IPS-18c (cell line): ENCODE results near the gene NSG2.
"Not testable (repeated sequence)": the region's sequence is repeated elsewhere in the genome, so short reads cannot be mapped to it uniquely, and the experiment has no call there.

Experiments used
- H3K4me3 ChIP-seq: 2 replicates; pipeline ENCODE4 v1.7.0; 2013; ENCODE audit warnings: low read depth, mild to moderate bottlenecking, low read length, moderate library complexity; ENCODE audit not compliant: insufficient read depth
- H3K9me3 ChIP-seq: one replicate; pipeline ENCODE4 v1.6.1; 2013; ENCODE audit warnings: mild to moderate bottlenecking, low read length, moderate library complexity; ENCODE audit not compliant: control insufficient read depth, insufficient read depth

Gene NSG2

DNA sequence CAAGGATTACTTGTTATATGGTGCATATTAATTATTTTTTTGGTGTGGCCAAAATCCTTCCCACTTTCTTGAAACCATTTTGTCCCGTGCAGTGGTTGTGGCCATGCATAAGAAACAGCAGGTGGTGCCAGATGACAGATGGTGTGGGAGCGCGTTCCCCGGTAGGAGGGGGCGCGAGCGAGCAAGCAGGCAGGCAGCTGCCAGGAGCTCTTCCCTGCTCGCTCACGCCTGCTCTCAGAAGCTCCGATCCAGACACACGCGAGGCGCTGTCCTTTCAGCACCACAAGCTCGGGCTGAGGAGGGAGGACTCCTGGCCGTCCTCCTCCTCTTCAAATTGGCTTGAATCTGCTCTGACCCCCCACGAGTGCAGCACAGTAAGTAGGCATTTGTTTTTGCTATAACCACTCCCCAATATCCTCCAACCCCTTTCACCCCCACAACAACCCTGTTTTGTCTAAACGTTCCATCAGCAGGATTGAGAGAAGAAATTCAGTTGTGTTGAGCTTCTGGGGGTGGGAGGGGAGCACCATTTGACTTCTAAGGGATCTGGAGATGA is at the start of gene NSG2:
TSS of gene NSG2 (plus strand) at position 237 of the 556 bp plus-strand sequence. CDS start 1,050 bp downstream, outside the sequence.
- H3K4me3 ChIP-seq, result no peak within 1 kb of the TSS
- no peaks in the 10 kb centered on the region for H3K9me3 ChIP-seq

- no peaks in the 10 kb centered on the region for H3K9me3 ChIP-seq
- H3K4me3 ChIP-seq, result no peak overlapping the region
These were observed 48.2 kb upstream of the NSG2 start for GRCh38 chr5:173997331-173997730.

GRCh38 chr5:173998531-173998930 is 47.0 kb upstream of the NSG2 start:
- no peak overlapping the region for H3K4me3 ChIP-seq

GRCh38 chr5:174000076-174000475 is 45.4 kb upstream of the NSG2 start:
- Histone ChIP-seq H3K9me3 (no peaks in the 10 kb centered on the region), H3K4me3 (no peak overlapping the region)

More at GRCh38 chr5:173998531-173998930, 47.0 kb upstream of the NSG2 start:
- H3K9me3 ChIP-seq, result no peaks in the 10 kb centered on the region

DNA sequence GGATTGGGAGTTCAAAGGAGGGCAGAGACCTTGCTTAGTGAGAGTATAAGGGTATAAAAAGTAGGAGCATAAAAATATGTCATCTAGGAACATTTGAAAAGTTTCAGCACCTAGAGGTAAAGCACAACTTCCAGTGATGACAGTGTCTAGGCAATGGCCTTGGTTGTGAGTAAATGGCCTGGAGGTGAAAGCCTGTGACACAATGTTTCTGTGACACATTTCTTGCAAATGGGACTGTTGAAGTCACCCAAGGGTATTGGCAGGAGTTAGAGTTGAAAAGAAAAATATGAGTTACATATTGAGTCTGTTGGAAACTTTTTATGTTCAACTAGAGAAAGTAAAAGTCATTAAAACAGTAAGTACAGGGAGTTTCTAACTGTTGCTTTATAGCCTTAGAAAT is 41.7 kb upstream of the NSG2 start:
- H3K4me3 ChIP-seq, result no peak overlapping the region

DNA sequence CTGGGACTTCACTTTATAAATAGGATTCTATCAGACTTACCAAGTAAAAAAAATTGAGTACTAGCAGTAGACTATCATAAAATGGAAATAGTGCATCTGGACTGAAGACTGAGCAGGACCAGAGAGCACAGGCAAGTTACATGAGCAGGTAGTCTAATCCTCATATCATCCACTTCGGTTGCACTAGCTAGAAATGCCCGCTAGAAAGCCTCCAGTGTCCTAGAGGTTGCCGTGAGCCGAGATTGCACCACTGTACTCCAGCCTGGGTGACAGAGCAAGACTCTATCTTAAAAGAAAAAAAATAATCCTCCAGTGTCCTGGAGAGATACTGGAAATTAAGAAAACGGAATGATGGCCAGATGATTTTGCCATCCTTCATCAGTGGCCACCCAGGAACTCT is 36.6 kb upstream of the NSG2 start:
- no peak overlapping the region for H3K4me3 ChIP-seq
- no peaks in the 10 kb centered on the region for H3K9me3 ChIP-seq

More for the DNA sequence above, 41.7 kb upstream of the NSG2 start:
- H3K9me3 ChIP-seq, result no peaks in the 10 kb centered on the region

GRCh38 chr5:174010365-174010764 is 35.1 kb upstream of the NSG2 start:
- Histone ChIP-seq H3K4me3 (no peak overlapping the region), H3K9me3 (no peaks in the 10 kb centered on the region)

- Histone ChIP-seq H3K4me3 (no peak overlapping the region), H3K9me3 (no peaks in the 10 kb centered on the region)
These were observed 34.1 kb upstream of the NSG2 start for GRCh38 chr5:174011441-174011840.

- peak overlapping the region; percentile 34; the same call in 1 of the 2 replicates for H3K4me3 ChIP-seq
These were observed 25.2 kb upstream of the NSG2 start for GRCh38 chr5:174020069-174020927.

DNA sequence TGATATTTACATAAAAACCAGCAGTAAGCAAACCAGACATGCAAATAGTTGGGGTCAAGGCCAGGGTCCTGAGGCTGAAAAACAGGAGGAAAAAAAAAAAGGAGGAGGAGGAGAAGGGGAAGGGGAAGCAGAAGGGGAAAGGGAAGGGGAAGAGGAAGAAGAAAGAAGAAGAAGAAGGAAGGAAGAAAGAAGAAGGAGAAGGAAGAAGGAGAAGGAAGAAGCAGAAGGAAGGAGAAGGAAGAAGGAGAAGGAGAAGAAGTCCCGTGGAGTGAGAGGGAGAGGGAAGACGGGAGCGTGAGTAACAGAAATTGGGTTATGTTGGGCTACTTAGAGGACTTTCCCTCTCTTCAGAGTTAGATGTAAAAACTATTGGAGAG is 24.6 kb upstream of the NSG2 start:
- Histone ChIP-seq H3K9me3 (no peaks in the 10 kb centered on the region), H3K4me3 (no peak overlapping the region)

More at GRCh38 chr5:174020069-174020927, 25.2 kb upstream of the NSG2 start:
- not testable (repeated sequence) for H3K9me3 ChIP-seq

DNA sequence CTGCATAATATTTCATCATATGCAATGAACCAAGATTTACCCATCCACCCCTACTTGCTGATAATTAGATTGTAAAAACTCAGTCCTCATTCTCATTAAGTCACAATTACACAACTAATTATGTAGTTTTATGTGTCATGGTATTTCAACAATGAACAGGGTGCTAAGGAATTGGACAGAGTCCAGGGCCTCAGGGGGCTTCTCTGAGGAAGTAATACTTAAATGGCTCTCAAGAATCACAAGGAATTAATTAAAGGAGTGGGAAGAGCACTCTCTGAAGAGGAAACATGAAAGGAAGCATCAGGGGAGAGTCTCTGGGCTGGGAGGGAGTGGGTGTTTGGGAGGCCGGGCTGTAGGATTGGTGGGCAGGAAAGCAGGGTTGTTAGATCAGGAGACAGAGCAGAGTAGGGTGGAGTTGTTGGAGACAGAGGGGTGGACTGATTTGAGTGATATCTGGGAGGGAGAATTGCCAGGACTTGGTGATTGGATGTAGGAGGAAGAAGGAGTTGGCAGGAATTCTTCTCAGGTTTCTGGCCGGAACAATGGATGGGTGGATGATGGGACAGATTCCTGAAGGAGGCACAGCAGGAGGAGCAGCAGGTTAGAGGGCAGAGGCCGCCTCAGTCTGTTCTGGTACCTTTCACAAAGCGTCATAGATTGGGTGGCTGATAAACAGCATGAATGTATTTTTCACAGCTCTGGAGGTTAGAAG is 23.0 kb upstream of the NSG2 start:
- H3K9me3 ChIP-seq, result no peaks in the 10 kb centered on the region
- no peak overlapping the region for H3K4me3 ChIP-seq

DNA sequence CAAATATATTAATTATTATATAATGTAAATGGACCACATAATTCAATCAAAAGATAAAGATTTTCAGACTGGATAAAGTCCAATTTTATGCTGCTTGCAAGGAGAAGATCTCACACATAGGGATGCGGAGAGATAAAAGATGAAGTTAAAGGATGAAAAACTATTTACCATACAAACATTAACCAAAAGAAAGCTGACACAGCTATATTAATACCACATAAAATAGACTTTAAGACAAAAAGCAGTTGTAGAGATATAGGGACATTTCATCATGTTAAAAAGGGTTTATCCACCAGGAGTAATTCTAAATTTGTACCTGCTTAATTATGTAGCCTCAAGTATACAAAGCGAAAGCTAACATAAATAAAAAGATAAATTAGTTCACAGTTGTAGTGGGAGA is 15.2 kb upstream of the NSG2 start:
- no peaks in the 10 kb centered on the region for H3K9me3 ChIP-seq
- H3K4me3 ChIP-seq, result no peak overlapping the region

GRCh38 chr5:174044466-174045254 is 846 bp upstream of the NSG2 start:
- Histone ChIP-seq H3K4me3 (no peak overlapping the region), H3K9me3 (no peaks in the 10 kb centered on the region)

DNA sequence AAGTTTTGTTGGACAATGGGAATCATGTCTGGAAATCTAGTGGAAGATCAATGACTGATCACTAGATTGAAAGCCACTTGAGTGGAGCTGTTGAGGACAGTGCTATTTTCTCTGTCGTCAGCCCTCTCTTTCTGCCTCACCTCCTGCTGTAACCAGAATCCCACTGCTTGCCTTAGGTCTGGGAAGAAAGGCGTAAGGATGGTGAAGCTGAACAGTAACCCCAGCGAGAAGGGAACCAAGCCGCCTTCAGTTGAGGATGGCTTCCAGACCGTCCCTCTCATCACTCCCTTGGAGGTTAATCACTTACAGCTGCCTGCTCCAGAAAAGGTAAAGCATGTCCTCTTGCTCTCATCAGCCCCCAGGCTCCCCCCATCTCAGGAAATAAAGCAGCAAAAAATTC is 1.1 kb downstream of the NSG2 start:
- H3K4me3 ChIP-seq, result no peak overlapping the region
- no peaks in the 10 kb centered on the region for H3K9me3 ChIP-seq

DNA sequence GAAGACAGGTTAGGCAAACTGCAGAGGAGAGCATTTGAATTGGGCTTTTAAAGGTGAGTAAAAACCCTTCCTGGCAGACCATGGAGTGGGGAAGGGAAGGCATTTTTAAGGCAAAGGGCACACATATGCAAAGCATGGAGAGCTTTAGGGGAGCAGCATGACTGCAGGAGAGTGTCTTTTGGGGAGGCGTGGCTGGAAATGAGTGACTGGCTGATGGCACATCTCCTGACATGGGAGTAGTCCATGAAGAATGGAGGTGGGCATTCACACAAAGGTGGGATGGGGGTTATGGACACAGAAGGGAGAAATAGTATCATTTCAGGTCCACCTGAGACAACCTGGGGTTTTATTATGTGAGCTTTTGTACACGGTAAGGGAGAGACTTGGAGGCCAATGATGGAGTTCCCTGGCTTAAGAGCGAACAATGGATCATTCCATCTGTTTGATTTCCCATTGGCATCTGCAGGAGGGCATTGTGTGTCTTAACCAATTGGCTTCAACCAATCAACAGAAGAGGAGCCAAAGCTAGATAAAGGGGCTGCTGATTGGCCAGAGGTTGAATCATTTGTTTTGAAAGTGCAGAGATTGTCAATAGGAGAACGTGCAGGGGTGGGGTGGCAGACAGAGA is 2.1 kb downstream of the NSG2 start:
- no peaks in the 10 kb centered on the region for H3K9me3 ChIP-seq
- no peak overlapping the region for H3K4me3 ChIP-seq

DNA sequence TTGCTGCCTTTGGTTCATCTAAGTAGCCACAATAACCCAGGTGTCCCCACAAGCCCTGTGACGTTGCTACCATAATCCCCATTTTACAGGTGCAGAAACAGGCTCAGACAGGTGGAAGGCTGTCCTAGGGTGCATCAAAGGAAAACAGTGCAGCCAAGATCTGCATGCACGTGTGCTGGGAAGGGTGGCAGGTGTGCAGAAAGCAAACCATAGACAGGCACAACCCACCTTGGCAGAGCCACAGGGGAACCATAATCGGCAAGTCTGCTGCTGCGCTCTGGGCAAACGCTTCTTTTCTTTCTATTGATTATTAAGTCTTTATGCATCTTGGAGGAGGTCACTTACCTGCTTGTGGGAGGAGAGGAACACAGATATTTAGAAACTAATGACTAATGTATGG is 7.1 kb downstream of the NSG2 start:
- Histone ChIP-seq H3K4me3 (no peak overlapping the region), H3K9me3 (no peaks in the 10 kb centered on the region)

GRCh38 chr5:174053905-174054304 is 8.4 kb downstream of the NSG2 start:
- Histone ChIP-seq H3K9me3 (no peaks in the 10 kb centered on the region), H3K4me3 (no peak overlapping the region)
